HCT116 (cell line): ENCODE measurements around the gene ABI3. TPM values are rescaled to one million over a fixed set of nuclear protein-coding genes. Genes with fewer than 3 reads are reported as not detected.

ENCODE experiments used
- ATAC-seq: fragments of 200-7000 bp; cut with Tn5 transposase; 2 replicates; pipeline ENCODE4 v1.9.1; 2020; ENCODE audit warnings: mild to moderate bottlenecking, moderate library complexity
- BruUV-seq: library from RNA; stranded (reverse); fragments of 400-500 nt; replicated peaks from 2 replicates; lab custom pipeline; 2021; lab: Mats Ljungman, UMichigan
- CTCF ChIA-PET: fragments of 300-600 bp; sonication (Branson Sonifier 250); formaldehyde crosslinking; loops from one replicate; lab custom pipeline; 2021; ENCODE audit warnings: antibody characterized with exemption; lab: Charles Lee
- POLR2A ChIA-PET: fragments of 300-600, 350-600 bp; sonication (Branson Sonifier 250); formaldehyde crosslinking; loops from one replicate; lab custom pipeline; 2021; ENCODE audit warnings: antibody characterized with exemption; lab: Charles Lee
- RAD21 ChIA-PET, 2 experiments: fragments of 300-600 bp; sonication (Branson Sonifier 250); formaldehyde crosslinking; loops; one replicate each; lab custom pipeline; 2023; ENCODE audit warnings: low total read pairs in 2 of 2; ENCODE audit not compliant: uncharacterized antibody in 2 of 2, unreplicated experiment in 2 of 2, low non-redundant PET in 1 of 2; lab: Charles Lee
- DNase-seq: peaks from one replicate; pipeline ENCODE4 v3.0.0-alpha.2; 2010; ENCODE audit warnings: low read depth, low spot score
- H2AFZ ChIP-seq: fragments of 200-600 bp; shearing (Covaris generic), sonication (generic); 2 replicates; pipeline ENCODE4 v1.6.1; 2017; ENCODE audit warnings: low read depth, mixed run types, mixed read lengths, antibody characterized with exemption, low read length; ENCODE audit not compliant: poor library complexity, severe bottlenecking
- H3K27ac ChIP-seq: 2 replicates; pipeline ENCODE4 v1.5.1; 2012; ENCODE audit warnings: low read depth, low read length
- H3K27me3 ChIP-seq: fragments of 200-600 bp; sonication (generic); 2 replicates; pipeline ENCODE4 v1.6.1; 2016; ENCODE audit warnings: mixed run types, low read length, mixed read lengths; ENCODE audit not compliant: insufficient read depth
- H3K36me3 ChIP-seq, 2 experiments: fragments of 200-500 bp in 1 of 2; fragments of 200-600 bp in 1 of 2; sonication (Bioruptor generic) in 1 of 2; sonication (generic) in 1 of 2; 2 replicates each; pipeline versions ENCODE4 v1.5.1 to v1.6.1; 2014 to 2016; ENCODE audit warnings: low read length in 2 of 2, inconsistent platforms in 1 of 2, mixed read lengths in 1 of 2, mixed run types in 1 of 2; ENCODE audit not compliant: insufficient read depth in 2 of 2, control insufficient read depth in 1 of 2
- H3K4me1 ChIP-seq, 2 experiments: fragments of 200-600 bp in 1 of 2; sonication (generic) in 1 of 2; 2 replicates each; pipeline versions ENCODE4 v1.5.1 to v1.6.1; 2012 to 2017; ENCODE audit warnings: low read length in 2 of 2, inconsistent platforms in 1 of 2, mild to moderate bottlenecking in 1 of 2, mixed read lengths in 1 of 2, mixed run types in 1 of 2, moderate library complexity in 1 of 2; ENCODE audit not compliant: insufficient read depth in 2 of 2, control insufficient read depth in 1 of 2
- H3K4me2 ChIP-seq: fragments of 200-600 bp; sonication (generic); 2 replicates; pipeline ENCODE4 v1.6.1; 2017; ENCODE audit warnings: mixed run types, low read length, mixed read lengths
- H3K4me3 ChIP-seq, 2 experiments: fragments of 200-600 bp in 1 of 2; sonication (generic) in 1 of 2; replicated peaks in 1 of 2; 2 replicates each; pipeline ENCODE4 v1.5.1; 2011 to 2016; ENCODE audit warnings: low read length in 2 of 2, control low read depth in 1 of 2, low read depth in 1 of 2, mild to moderate bottlenecking in 1 of 2, mixed read lengths in 1 of 2, mixed run types in 1 of 2
- H3K79me2 ChIP-seq: fragments of 200-600 bp; sonication (generic); 2 replicates; pipeline ENCODE4 v1.6.1; 2017; ENCODE audit warnings: mild to moderate bottlenecking, mixed run types, low read length, moderate library complexity, mixed read lengths; ENCODE audit not compliant: insufficient read depth
- H3K9ac ChIP-seq: fragments of 200-600 bp; sonication (generic); 2 replicates; pipeline ENCODE4 v1.6.1; 2016; ENCODE audit warnings: low read length, mixed read lengths
- H3K9me2 ChIP-seq: fragments of 200-600 bp; sonication (generic), shearing (Covaris generic); 2 replicates; pipeline ENCODE4 v1.6.1; 2017; ENCODE audit warnings: mixed run types, mild to moderate bottlenecking, moderate library complexity; ENCODE audit not compliant: insufficient read depth
- H3K9me3 ChIP-seq, 2 experiments: fragments of 200-500 bp in 1 of 2; fragments of 200-600 bp in 1 of 2; sonication (Bioruptor generic) in 1 of 2; sonication (generic) in 1 of 2; 2 replicates each; pipeline ENCODE4 v1.6.1; 2014 to 2017; ENCODE audit warnings: low read length in 2 of 2, mixed read lengths in 2 of 2, inconsistent platforms in 1 of 2, low read depth in 1 of 2, mild to moderate bottlenecking in 1 of 2, mixed run types in 1 of 2, moderate library complexity in 1 of 2; ENCODE audit not compliant: control insufficient read depth in 1 of 2, insufficient read depth in 1 of 2
- H4K20me1 ChIP-seq: fragments of 200-600 bp; sonication (generic), shearing (Covaris generic); 2 replicates; pipeline ENCODE4 v1.6.1; 2017; ENCODE audit warnings: mixed run types, mild to moderate bottlenecking, moderate library complexity; ENCODE audit not compliant: insufficient read depth
- CBX3 ChIP-seq: IDR thresholded peaks from 2 replicates; pipeline ENCODE4 v1.6.1; 2012; ENCODE audit warnings: low read depth
- CEBPB ChIP-seq: IDR thresholded peaks from 2 replicates; pipeline ENCODE4 v1.6.1; 2012; ENCODE audit warnings: low read depth
- CTCF ChIP-seq, 3 experiments: fragments of 200-600 bp in 1 of 3; sonication (generic) in 1 of 3; IDR thresholded peaks in 2 of 3; conservative IDR thresholded peaks in 1 of 3; 2 replicates each; pipeline ENCODE4 v1.5.1; 2012 to 2017; ENCODE audit warnings: low read depth in 2 of 3, low read length in 2 of 3, antibody characterized with exemption in 1 of 3, borderline replicate concordance in 1 of 3, control low read depth in 1 of 3, mild to moderate bottlenecking in 1 of 3, mixed read lengths in 1 of 3, mixed run types in 1 of 3, moderate library complexity in 1 of 3; ENCODE audit not compliant: insufficient read depth in 1 of 3
- EGR1 ChIP-seq: IDR thresholded peaks from 2 replicates; pipeline ENCODE4 v1.6.1; 2012; ENCODE audit warnings: low read depth
- ELF1 ChIP-seq: IDR thresholded peaks from 2 replicates; pipeline ENCODE4 v1.6.1; 2012; ENCODE audit warnings: low read depth, borderline replicate concordance
- EZH2 ChIP-seq: fragments of 200-600 bp; sonication (generic); IDR thresholded peaks from 2 replicates; pipeline ENCODE4 v1.6.1; 2017; ENCODE audit warnings: antibody characterized with exemption, mixed run types
- EZH2phosphoT487 ChIP-seq: fragments of 200-600 bp; IDR thresholded peaks from 2 replicates; pipeline ENCODE4 v1.6.1; 2018; ENCODE audit warnings: antibody characterized with exemption, borderline replicate concordance
- FOSL1 ChIP-seq: IDR thresholded peaks from 2 replicates; pipeline ENCODE4 v1.6.1; 2012; ENCODE audit warnings: low read depth
- JUND ChIP-seq: IDR thresholded peaks from 2 replicates; pipeline ENCODE4 v1.6.1; 2012
- POLR2A ChIP-seq: IDR thresholded peaks from 2 replicates; pipeline ENCODE4 v1.7.0; 2011; ENCODE audit warnings: borderline replicate concordance; ENCODE audit not compliant: insufficient read depth, insufficient read length; ENCODE audit errors: extremely low read depth
- POLR2AphosphoS5 ChIP-seq: IDR thresholded peaks from 2 replicates; pipeline ENCODE4 v1.6.1; 2011; ENCODE audit warnings: mild to moderate bottlenecking, low read depth, low read length, moderate library complexity
- RAD21 ChIP-seq: IDR thresholded peaks from 2 replicates; pipeline ENCODE4 v1.6.1; 2012; ENCODE audit warnings: low read depth, mild to moderate bottlenecking
- SIN3A ChIP-seq: IDR thresholded peaks from 2 replicates; pipeline ENCODE4 v1.6.1; 2012; ENCODE audit warnings: low read depth
- SP1 ChIP-seq: IDR thresholded peaks from 2 replicates; pipeline ENCODE4 v1.6.1; 2012; ENCODE audit warnings: low read depth
- SRF ChIP-seq: IDR thresholded peaks from 2 replicates; pipeline ENCODE4 v1.6.1; 2012; ENCODE audit warnings: low read depth
- TCF7L2 ChIP-seq: IDR thresholded peaks from 2 replicates; pipeline ENCODE4 v1.7.0; 2011; ENCODE audit warnings: borderline replicate concordance, inconsistent platforms; ENCODE audit not compliant: insufficient read depth, insufficient read length; ENCODE audit errors: extremely low read depth
- ZBTB33 ChIP-seq: IDR thresholded peaks from 2 replicates; pipeline ENCODE4 v1.6.1; 2011; ENCODE audit warnings: mild to moderate bottlenecking, low read length, moderate library complexity; ENCODE audit not compliant: insufficient replicate concordance; ENCODE audit errors: extremely low read depth
- ZFX ChIP-seq: fragments of 450-650 bp; IDR thresholded peaks from 2 replicates; pipeline ENCODE4 v1.6.1; 2017
- ZNF274 ChIP-seq: fragments of 200-500 bp; sonication (Bioruptor generic); IDR thresholded peaks from 2 replicates; pipeline ENCODE4 v1.6.1; 2014; ENCODE audit warnings: mild to moderate bottlenecking, low read depth, low read length, inconsistent platforms
- intact Hi-C: fragments of 100-400 bp; cut with micrococcal nuclease; formaldehyde crosslinking; loops from 2 replicates; pipeline ENCODE4 v1.10.0; 2022
- total RNA-seq: library from RNA; stranded (reverse); gene quantifications from one replicate; pipeline ENCODE4 v1.2.1, GENCODE V29; 2021; ENCODE audit not compliant: unreplicated experiment
- TF ChIP-seq, protein P1 (sequence below): IDR thresholded peaks from 2 replicates; pipeline ENCODE4 v1.6.1; 2012
- TF ChIP-seq, protein P2 (sequence below): IDR thresholded peaks from 2 replicates; pipeline ENCODE4 v1.6.1; 2012
- TF ChIP-seq, protein P3 (sequence below): IDR thresholded peaks from 2 replicates; pipeline ENCODE4 v1.6.1; 2012; ENCODE audit warnings: low read depth

The ABI3 gene
- total RNA-seq, 1 experiment from 2014 or later: 0.12 TPM

- no peaks in the 10 kb centered on the region for H4K20me1 ChIP-seq
- no peak overlapping the region for H3K27ac ChIP-seq
- ATAC-seq (peak; percentile 55), DNase-seq (no peak)
- no peak overlapping the region for H3K4me3 ChIP-seq
- no TSS peak for BruUV-seq
- intact Hi-C loops: no loop called here
- no peaks in the 10 kb centered on the region for H3K36me3 ChIP-seq
- H3K4me2 ChIP-seq: peak overlapping the region; percentile 54
- peaks cover 17 to 26% of the 10 kb centered on the region in 2 experiments for H3K4me1 ChIP-seq
- H3K9ac ChIP-seq: no peak overlapping the region
- no peaks in the 10 kb centered on the region for H3K79me2 ChIP-seq
- CTCF ChIA-PET: no interaction called here
- H2AFZ ChIP-seq: peak overlapping the region; percentile 42
- RAD21 ChIA-PET: no interaction called here
- H3K27me3 ChIP-seq: no peaks in the 10 kb centered on the region
- no peaks in the 10 kb centered on the region for H3K9me2 ChIP-seq
- POLR2A ChIA-PET: interaction anchor here (0.9 kb wide), 1 partner anchor 11 kb away, joined by 4 read pairs; no protein-coding TSS in a partner anchor
- H3K9me3 ChIP-seq: no peaks in the 10 kb centered on the region
- TF ChIP-seq POLR2AphosphoS5 (0 out of 2 replicates have a peak, but pooled peaks have one; percentile 18), CBX3 (no peak), ELF1 (no peak), ZBTB33 (no peak), POLR2A (no peak), ZFX (no peak), JUND (no peak), ZNF274 (no peak), SIN3A (no peak), EGR1 (no peak), SP1 (peak; percentile 53), RAD21 (no peak), EZH2phosphoT487 (no peak), TCF7L2 (peak; percentile 33), CTCF (IDR thresholded peaks at IDR 0.05 in 2 of 3, conservative IDR thresholded peaks at IDR 0.05 in 1 of 3; ENCODE audit: borderline replicate concordance in 1 of 3, insufficient read depth in 1 of 3, low read depth in 2 of 3, low read length in 2 of 3) (no peak), FOSL1 (no peak), SRF (no peak), CEBPB (no peak), EZH2 (no peak)
- TF ChIP-seq, protein P1, sequence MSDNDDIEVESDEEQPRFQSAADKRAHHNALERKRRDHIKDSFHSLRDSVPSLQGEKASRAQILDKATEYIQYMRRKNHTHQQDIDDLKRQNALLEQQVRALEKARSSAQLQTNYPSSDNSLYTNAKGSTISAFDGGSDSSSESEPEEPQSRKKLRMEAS: peak; percentile 58; the same call in 1 of the 2 replicates
- TF ChIP-seq, protein P2, sequence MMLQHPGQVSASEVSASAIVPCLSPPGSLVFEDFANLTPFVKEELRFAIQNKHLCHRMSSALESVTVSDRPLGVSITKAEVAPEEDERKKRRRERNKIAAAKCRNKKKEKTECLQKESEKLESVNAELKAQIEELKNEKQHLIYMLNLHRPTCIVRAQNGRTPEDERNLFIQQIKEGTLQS: no peak
- TF ChIP-seq, protein P3, sequence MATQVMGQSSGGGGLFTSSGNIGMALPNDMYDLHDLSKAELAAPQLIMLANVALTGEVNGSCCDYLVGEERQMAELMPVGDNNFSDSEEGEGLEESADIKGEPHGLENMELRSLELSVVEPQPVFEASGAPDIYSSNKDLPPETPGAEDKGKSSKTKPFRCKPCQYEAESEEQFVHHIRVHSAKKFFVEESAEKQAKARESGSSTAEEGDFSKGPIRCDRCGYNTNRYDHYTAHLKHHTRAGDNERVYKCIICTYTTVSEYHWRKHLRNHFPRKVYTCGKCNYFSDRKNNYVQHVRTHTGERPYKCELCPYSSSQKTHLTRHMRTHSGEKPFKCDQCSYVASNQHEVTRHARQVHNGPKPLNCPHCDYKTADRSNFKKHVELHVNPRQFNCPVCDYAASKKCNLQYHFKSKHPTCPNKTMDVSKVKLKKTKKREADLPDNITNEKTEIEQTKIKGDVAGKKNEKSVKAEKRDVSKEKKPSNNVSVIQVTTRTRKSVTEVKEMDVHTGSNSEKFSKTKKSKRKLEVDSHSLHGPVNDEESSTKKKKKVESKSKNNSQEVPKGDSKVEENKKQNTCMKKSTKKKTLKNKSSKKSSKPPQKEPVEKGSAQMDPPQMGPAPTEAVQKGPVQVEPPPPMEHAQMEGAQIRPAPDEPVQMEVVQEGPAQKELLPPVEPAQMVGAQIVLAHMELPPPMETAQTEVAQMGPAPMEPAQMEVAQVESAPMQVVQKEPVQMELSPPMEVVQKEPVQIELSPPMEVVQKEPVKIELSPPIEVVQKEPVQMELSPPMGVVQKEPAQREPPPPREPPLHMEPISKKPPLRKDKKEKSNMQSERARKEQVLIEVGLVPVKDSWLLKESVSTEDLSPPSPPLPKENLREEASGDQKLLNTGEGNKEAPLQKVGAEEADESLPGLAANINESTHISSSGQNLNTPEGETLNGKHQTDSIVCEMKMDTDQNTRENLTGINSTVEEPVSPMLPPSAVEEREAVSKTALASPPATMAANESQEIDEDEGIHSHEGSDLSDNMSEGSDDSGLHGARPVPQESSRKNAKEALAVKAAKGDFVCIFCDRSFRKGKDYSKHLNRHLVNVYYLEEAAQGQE: no peak
These were observed 38.8 kb downstream of the ABI3 start for GRCh38 chr17:49249292-49249794.
